Activated T-cell treated with anti-CD3 and anti-CD28 coated beads for 1 hour (primary cell): ENCODE results near the gene ARMC7.
A peak's percentile ranks its signal among the peaks of the same experiment; 100 is the strongest.
"Not testable (repeated sequence)": the region's sequence is repeated elsewhere in the genome, so short reads cannot be mapped to it uniquely, and the experiment has no call there.

Experiments used
- DNase-seq: peaks from one replicate; pipeline ENCODE4 v3.0.0-alpha.2; 2020; ENCODE audit warnings: low read depth

ARMC7 gene

GRCh38 chr17:75109407-75110233 lies at the start of gene ARMC7:
TSS of gene ARMC7 (plus strand) at chr17:75109969. CDS start at chr17:75110289, 320 bp downstream.
- peak; percentile 90 for DNase-seq

- no peak for DNase-seq
Measured at GRCh38 chr17:75060434-75061054, 49.2 kb upstream of the ARMC7 start.

GRCh38 chr17:75061055-75061438 lies 48.7 kb upstream of the ARMC7 start:
- DNase-seq, result no peak

GRCh38 chr17:75061618-75062017 lies 48.2 kb upstream of the ARMC7 start:
- no peak for DNase-seq

GRCh38 chr17:75063201-75063600 lies 46.6 kb upstream of the ARMC7 start:
- DNase-seq, result no peak

- no peak for DNase-seq
Measured at GRCh38 chr17:75063626-75064025, 46.1 kb upstream of the ARMC7 start.

- no peak for DNase-seq
Measured at GRCh38 chr17:75064040-75064439, 45.7 kb upstream of the ARMC7 start.

GRCh38 chr17:75064460-75064859 lies 45.3 kb upstream of the ARMC7 start:
- no peak for DNase-seq

GRCh38 chr17:75064867-75065561 lies 44.8 kb upstream of the ARMC7 start:
- no peak for DNase-seq

- no peak for DNase-seq
Measured at GRCh38 chr17:75065562-75066151, 44.1 kb upstream of the ARMC7 start.

- DNase-seq, result no peak
Measured at GRCh38 chr17:75067856-75068255, 41.9 kb upstream of the ARMC7 start.

GRCh38 chr17:75068750-75069149 lies 41.0 kb upstream of the ARMC7 start:
- DNase-seq, result no peak

GRCh38 chr17:75069783-75070182 lies 40.0 kb upstream of the ARMC7 start:
- no peak for DNase-seq

GRCh38 chr17:75071478-75072271 lies 38.1 kb upstream of the ARMC7 start:
- not testable (repeated sequence) for DNase-seq

- DNase-seq, result not testable (repeated sequence)
Measured at GRCh38 chr17:75072909-75073308, 36.9 kb upstream of the ARMC7 start.

- DNase-seq, result no peak
Measured at GRCh38 chr17:75073618-75074047, 36.1 kb upstream of the ARMC7 start.

- DNase-seq, result no peak
Measured at GRCh38 chr17:75074532-75074931, 35.2 kb upstream of the ARMC7 start.

- no peak for DNase-seq
Measured at GRCh38 chr17:75075597-75076336, 34.0 kb upstream of the ARMC7 start.

GRCh38 chr17:75077072-75077495 lies 32.7 kb upstream of the ARMC7 start:
- no peak for DNase-seq

- peak; percentile 36 for DNase-seq
Measured at GRCh38 chr17:75077496-75078283, 32.1 kb upstream of the ARMC7 start.
